Right hindlimb (tissue), 1 donor: ENCODE measurements around the gene STX4.

Source experiments
- DNase-seq: peaks from one replicate; pipeline ENCODE4 v3.0.0-alpha.2; 2018

The STX4 gene

GRCh38 chr16:31022544-31023251 lies 10.7 kb upstream of the STX4 start:
- no peak for DNase-seq

GRCh38 chr16:31023252-31023602 lies 10.1 kb upstream of the STX4 start:
- no peak for DNase-seq

GRCh38 chr16:31023627-31024226 lies 9.6 kb upstream of the STX4 start:
- DNase-seq, result no peak

DNA sequence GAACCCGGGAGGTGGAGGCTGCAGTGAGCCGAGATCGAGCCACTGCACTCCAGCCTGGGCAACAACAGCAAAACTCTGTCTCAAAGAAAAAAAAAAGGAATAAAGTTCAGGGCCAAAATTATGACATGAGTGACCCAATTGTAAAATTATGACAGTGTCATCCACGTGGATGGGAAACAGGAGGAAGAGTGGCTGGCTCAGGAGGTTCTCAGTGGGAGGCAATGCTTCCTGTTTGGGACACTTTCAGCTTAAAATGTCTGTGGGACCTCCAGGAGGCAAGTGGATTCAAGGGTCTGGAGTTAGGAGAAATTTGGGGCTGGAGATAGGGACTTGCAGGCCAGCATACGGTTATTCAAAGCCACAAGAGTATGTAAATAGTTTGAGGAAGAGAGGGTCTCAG lies 8.0 kb upstream of the STX4 start:
- DNase-seq, result no peak

DNA sequence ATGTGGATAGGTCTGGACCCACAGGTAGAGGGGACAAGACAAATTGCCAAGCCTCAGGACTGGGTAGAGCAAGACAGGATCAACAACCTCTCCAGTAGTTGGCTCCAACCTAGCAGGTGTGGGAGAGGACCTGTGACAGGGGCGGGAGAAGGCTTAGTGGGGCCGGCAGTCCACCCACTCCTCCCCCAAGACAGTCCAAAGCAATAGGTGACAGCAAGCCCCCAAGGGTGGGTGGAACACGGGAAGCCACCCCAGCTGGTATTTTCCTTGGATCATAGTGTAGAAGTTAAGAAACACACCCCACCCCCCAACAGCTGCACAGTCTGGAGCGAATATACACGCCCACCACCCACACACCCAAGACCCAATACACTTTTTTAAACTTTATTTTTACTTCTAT lies 4.1 kb upstream of the STX4 start:
- no peak for DNase-seq

DNA sequence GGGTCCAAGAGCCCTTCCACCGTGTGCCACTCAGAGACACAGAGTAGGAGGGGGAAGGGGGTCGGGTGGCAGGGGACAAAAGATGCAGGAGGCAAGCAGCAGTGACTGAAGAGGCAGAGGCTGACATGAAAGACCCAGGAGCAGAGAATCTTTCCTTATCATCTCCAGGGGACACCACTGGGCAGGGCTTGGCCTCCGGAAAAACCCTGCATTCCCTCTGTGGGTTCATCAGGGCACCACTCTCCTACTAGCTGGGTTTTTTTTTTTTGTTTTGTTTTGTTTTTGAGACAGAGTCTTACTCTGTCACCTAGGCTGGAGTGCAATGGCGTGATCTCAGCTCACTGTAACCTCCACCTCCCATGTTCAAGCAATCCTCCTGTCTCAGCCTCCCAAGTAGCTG lies 2.1 kb upstream of the STX4 start:
- DNase-seq, result no peak

DNA sequence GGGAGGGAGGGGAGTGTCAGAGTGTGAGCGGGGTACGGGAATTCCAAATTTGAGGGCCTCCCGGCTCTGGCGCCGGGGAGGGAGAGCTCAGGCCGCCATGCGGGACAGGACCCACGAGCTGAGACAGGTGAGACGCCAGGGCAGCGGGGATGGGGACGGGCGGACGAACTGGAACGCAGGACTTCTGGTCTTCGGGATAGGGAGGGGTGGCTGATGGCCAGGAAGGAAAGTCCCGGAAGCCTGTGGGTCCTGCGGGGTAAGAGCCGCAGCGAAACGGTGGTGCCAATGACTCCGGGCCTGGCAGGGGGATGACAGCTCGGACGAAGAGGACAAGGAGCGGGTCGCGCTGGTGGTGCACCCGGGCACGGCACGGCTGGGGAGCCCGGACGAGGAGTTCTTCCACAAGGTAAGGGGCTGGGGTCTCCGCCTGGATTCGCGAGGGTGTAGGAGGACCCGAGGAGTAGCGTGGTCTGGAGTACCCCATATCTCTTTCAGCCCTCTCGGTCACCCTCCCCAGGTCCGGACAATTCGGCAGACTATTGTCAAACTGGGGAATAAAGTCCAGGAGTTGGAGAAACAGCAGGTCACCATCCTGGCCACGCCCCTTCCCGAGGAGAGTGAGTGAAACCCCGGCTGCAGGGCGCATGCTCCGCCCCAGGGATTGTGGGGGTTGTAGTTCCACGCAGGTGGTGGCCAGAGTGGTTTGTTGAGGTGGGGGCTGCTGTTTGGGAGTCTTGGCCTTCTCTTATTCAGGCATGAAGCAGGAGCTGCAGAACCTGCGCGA lies 543 bp downstream of the STX4 start:
- peak; percentile 92 for DNase-seq

DNA sequence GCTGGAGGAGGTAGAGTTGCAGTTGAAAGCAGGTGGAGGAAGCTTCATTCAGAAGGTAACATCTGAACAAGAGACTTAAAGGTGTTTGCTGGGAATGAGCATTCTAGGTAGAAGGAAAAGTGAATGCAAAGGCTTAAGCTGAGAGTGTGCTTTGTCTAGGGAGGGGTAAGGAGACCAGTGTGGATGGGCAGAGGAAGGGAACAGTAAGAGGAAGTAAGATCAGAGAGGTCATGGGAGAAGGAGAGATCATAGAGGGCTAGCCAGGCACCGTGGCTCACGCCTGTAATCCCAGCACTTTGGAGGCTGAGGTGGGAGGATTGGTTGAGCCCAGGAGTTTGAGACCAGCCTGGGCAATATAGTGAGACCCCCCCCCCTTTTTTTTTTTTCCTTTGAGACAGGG lies 3.3 kb downstream of the STX4 start:
- DNase-seq, result no peak

DNA sequence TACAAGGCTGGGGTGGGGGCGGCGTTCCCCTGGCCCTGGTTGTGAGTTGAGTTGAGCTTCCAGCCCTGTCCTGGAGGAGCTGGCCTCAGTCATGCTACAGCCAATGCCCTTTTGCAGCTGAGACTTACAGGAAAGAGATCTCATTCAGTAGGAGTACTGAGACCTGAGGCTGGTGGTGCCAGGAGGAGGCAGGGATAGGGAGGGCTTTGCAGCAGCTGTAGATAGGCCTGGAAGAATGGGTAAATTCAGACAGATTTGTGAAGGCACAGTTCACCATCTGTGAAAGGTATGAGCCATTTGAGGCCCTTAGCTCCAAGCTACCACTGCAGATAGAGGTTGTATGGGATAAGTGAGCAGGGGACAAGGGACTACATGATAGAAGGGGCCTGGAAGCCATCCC lies 5.6 kb downstream of the STX4 start:
- no peak for DNase-seq

GRCh38 chr16:31042866-31043265 lies 9.5 kb downstream of the STX4 start:
- DNase-seq, result no peak

- no peak for DNase-seq
Observed at GRCh38 chr16:31043352-31043751, 10.0 kb downstream of the STX4 start.

GRCh38 chr16:31043898-31044481 lies 10.6 kb downstream of the STX4 start:
- no peak for DNase-seq

DNA sequence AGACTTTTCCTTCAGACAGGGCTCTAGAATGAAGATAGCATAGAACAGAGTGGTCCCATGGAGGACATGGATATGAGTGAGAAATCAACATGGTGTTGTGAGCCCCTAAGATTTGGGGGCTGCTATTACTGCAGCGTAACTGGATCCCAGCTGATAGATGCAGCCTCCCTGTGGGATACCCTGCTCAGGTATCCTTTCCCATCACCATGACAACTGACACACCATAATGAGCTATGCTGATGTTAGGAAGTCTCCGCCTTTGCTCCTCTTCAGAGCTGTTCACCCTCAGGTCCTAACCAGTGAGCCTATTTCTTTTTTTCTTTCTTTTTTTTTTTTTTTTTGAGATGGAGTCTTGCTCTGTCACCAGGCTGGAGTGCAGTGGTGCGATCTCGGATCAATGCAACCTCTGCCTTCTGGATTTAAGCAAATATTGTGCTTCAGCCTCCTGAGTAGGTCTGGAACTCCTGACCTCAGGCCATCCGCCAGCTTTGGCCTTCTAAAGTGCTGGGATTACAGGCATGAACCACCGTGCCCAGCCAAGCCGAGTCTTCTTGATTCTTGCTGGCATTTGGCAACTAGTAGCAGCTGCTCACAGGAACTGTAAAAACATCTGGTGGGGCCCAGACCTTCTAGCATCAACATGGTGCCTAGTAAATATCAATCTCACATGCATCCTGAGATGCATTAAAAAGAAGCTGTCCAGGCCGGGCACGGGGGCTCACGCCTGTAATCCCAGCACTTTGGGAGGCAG lies 17.1 kb downstream of the STX4 start:
- no peak for DNase-seq

DNA sequence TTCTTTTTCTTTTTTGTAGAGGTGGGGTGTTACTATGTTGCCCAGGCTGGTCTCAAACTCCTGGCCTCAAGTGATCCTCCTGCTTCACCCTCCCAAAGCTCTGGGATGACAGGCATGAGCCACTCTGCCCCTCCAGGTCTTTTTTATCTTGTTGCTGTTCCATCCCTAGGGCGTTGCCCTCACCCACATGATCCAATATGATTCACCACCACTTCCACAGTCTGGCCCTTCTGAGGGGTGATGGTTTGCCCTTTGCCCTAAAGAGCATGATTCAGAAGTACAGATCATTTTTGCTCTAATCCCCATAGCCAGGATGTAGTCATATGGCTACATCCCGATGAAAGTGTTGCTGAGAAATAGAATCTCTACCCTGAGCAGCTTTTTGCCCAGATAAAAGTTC lies 18.8 kb downstream of the STX4 start:
- DNase-seq, result no peak

DNA sequence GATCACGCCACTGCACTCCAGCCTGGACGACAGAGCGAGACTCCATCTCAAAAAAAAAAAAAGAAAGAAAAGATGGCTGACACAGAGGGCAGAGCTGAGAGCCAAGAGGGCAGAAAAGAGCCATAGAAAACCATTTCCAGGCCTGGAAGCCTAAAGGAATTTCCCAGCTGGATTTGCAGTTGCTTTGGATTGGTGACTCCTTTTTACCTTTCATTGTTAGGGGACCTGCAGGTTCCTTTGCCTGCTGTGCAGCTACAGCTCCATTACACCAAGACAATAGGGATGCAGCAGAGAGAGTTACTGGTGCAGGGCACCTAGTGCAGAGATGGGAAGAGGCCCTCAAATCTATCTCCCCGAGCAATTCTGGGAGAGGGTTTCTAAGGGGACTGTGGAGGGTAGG lies 22.3 kb downstream of the STX4 start:
- DNase-seq, result no peak

GRCh38 chr16:31061126-31061812 lies 27.9 kb downstream of the STX4 start:
- no peak for DNase-seq

GRCh38 chr16:31061813-31062440 lies 28.6 kb downstream of the STX4 start:
- DNase-seq, result no peak

DNA sequence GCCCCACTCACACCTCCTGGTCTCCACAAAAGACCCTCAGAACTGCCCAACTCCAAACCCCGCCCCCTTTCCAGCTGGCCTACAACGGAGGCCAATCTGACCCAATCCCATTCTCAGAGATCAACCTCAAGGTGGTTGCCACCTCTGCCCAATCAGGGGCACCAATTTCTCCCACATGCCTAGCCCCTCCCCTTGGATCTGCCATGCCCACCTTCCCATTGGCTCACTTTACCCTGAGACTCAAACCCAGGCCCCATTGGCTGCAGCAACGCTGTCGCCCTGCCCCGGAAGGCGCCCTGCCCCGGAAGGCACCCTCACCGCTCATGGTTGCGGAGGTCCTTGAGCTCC lies 30.1 kb downstream of the STX4 start:
- no peak for DNase-seq

DNA sequence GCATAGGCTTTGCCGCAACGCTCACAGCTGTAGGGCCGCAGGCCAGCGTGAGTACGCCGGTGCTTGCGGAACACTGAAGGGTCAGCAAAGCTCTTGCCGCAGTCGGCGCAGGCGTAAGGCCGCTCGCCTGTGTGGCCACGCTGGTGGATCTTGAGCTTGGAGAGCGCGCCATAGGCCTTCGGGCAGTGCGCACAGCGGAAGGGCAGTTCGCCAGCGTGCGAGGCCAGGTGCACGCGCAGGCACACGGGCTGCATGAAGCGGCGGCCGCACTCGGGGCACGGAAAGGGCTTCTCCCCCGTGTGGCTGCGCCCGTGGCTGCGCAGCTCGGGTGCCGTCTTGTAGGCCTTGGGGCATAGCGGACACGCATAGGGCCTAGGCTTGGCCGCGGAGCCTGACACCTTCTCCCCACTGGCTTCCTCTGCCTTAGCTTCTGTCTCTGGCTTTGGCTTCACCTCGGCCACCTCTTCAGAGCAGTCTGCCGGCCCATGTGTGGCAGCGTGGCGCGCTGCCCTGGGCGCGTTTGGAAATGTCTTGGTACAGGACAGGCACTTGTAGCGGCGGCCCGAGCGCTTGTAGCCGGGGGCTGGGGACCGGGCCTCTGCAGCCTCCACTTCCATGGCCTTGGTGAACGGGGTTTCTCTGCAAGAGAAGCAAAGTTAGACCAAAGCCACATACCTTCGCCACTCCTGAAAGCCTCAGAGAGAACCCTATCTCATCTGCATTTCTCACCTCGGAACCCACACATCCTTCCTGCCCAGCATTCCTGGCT lies 30.7 kb downstream of the STX4 start:
- no peak for DNase-seq

- peak; percentile 93 for DNase-seq
Observed at GRCh38 chr16:31064882-31065461, 31.6 kb downstream of the STX4 start.

GRCh38 chr16:31067342-31067741 lies 34.0 kb downstream of the STX4 start:
- no peak for DNase-seq
